KMS-11 (cell line): ENCODE data around the gene FFAR1.
"Not testable (repeated sequence)": the region's sequence is repeated elsewhere in the genome, so short reads cannot be mapped to it uniquely, and the experiment has no call there.

Experiments
- H2AFZ ChIP-seq: fragments of 200-600 bp; sonication (generic); 2 replicates; pipeline ENCODE4 v1.6.1; 2016; ENCODE audit warnings: antibody characterized with exemption, mixed run types, low read depth
- H3K27ac ChIP-seq: fragments of 200-600 bp; sonication (generic); 2 replicates; pipeline ENCODE4 v1.6.1; 2016; ENCODE audit warnings: mild to moderate bottlenecking, mixed run types
- H3K27me3 ChIP-seq: fragments of 200-600 bp; sonication (generic); 2 replicates; pipeline ENCODE4 v1.6.1; 2017; ENCODE audit warnings: mild to moderate bottlenecking, low read depth, mixed run types, moderate library complexity; ENCODE audit not compliant: insufficient read depth
- H3K36me3 ChIP-seq: fragments of 200-600 bp; sonication (generic); 2 replicates; pipeline ENCODE4 v1.6.1; 2017; ENCODE audit warnings: mild to moderate bottlenecking, mixed run types; ENCODE audit not compliant: insufficient read depth
- H3K4me1 ChIP-seq: fragments of 200-600 bp; sonication (generic); 2 replicates; pipeline ENCODE4 v1.6.1; 2016; ENCODE audit warnings: mild to moderate bottlenecking, low read depth, mixed run types; ENCODE audit not compliant: poor library complexity, severe bottlenecking
- H3K4me2 ChIP-seq: fragments of 200-600 bp; sonication (generic); 2 replicates; pipeline ENCODE4 v1.7.0; 2016; ENCODE audit warnings: mild to moderate bottlenecking, mixed run types
- H3K4me3 ChIP-seq: fragments of 200-600 bp; sonication (generic); IDR thresholded peaks from 2 replicates; pipeline ENCODE4 v1.6.1; 2017; ENCODE audit warnings: low read depth, low read length, mixed read lengths; ENCODE audit not compliant: insufficient read depth
- H3K79me2 ChIP-seq: fragments of 200-600 bp; sonication (generic); 2 replicates; pipeline ENCODE4 v1.6.1; 2016; ENCODE audit warnings: low read depth, mixed run types; ENCODE audit not compliant: insufficient read depth
- H3K9ac ChIP-seq: fragments of 200-600 bp; sonication (generic); 2 replicates; pipeline ENCODE4 v1.6.1; 2016; ENCODE audit warnings: mild to moderate bottlenecking, mixed run types
- H4K20me1 ChIP-seq: fragments of 200-600 bp; sonication (generic); 2 replicates; pipeline ENCODE4 v1.6.1; 2016; ENCODE audit warnings: mild to moderate bottlenecking, mixed run types; ENCODE audit not compliant: insufficient read depth
- CTCF ChIP-seq: fragments of 200-600 bp; sonication (generic); conservative IDR thresholded peaks from 2 replicates; pipeline ENCODE4 v1.6.1; 2017; ENCODE audit warnings: low read depth, mild to moderate bottlenecking, antibody characterized with exemption, low read length, moderate library complexity, mixed read lengths

The FFAR1 gene

GRCh38 chr19:35373492-35373891 is 25.8 kb downstream of the FFAR1 start:
- Histone ChIP-seq H3K79me2 (no peaks in the 10 kb centered on the region), H3K36me3 (no peaks in the 10 kb centered on the region), H3K27me3 (peaks cover 10% of the 10 kb centered on the region), H3K27ac (no peak overlapping the region), H2AFZ (no peak overlapping the region), H3K4me2 (no peak overlapping the region), H4K20me1 (no peaks in the 10 kb centered on the region), H3K9ac (no peak overlapping the region), H3K4me1 (no peaks in the 10 kb centered on the region), H3K4me3 (no peak overlapping the region)
- TF ChIP-seq CTCF, result no peak

GRCh38 chr19:35374031-35374430 is 26.3 kb downstream of the FFAR1 start:
- not testable (repeated sequence) for H4K20me1 ChIP-seq, H3K79me2 ChIP-seq, H3K4me1 ChIP-seq, H3K4me3 ChIP-seq, H2AFZ ChIP-seq, H3K27ac ChIP-seq, H3K9ac ChIP-seq, H3K36me3 ChIP-seq, H3K4me2 ChIP-seq
- peaks cover 10% of the 10 kb centered on the region for H3K27me3 ChIP-seq

- TF ChIP-seq CTCF, result no peak
- no peaks in the 10 kb centered on the region for H3K4me1 ChIP-seq
- no peak overlapping the region for H3K27ac ChIP-seq
- H2AFZ ChIP-seq, result no peak overlapping the region
- no peaks in the 10 kb centered on the region for H3K36me3 ChIP-seq
- no peaks in the 10 kb centered on the region for H4K20me1 ChIP-seq
- H3K79me2 ChIP-seq, result no peaks in the 10 kb centered on the region
- H3K27me3 ChIP-seq, result peaks cover 10% of the 10 kb centered on the region
- H3K9ac ChIP-seq, result no peak overlapping the region
- no peak overlapping the region for H3K4me2 ChIP-seq
- H3K4me3 ChIP-seq, result no peak overlapping the region
Measured at GRCh38 chr19:35375505-35376307, 28.0 kb downstream of the FFAR1 start.

GRCh38 chr19:35377656-35378055 is 30.0 kb downstream of the FFAR1 start:
- no peak overlapping the region for H3K27ac ChIP-seq
- TF ChIP-seq CTCF, result no peak
- no peak overlapping the region for H3K4me3 ChIP-seq
- peaks cover 10% of the 10 kb centered on the region for H3K27me3 ChIP-seq
- H3K36me3 ChIP-seq, result no peaks in the 10 kb centered on the region
- H3K79me2 ChIP-seq, result no peaks in the 10 kb centered on the region
- H3K4me2 ChIP-seq, result no peak overlapping the region
- H2AFZ ChIP-seq, result no peak overlapping the region
- no peak overlapping the region for H3K9ac ChIP-seq
- no peaks in the 10 kb centered on the region for H4K20me1 ChIP-seq
- H3K4me1 ChIP-seq, result no peaks in the 10 kb centered on the region

GRCh38 chr19:35378356-35378755 is 30.7 kb downstream of the FFAR1 start:
- H3K9ac ChIP-seq, result no peak overlapping the region
- H3K27me3 ChIP-seq, result peaks cover 10% of the 10 kb centered on the region
- H4K20me1 ChIP-seq, result no peaks in the 10 kb centered on the region
- no peaks in the 10 kb centered on the region for H3K36me3 ChIP-seq
- no peak overlapping the region for H3K4me2 ChIP-seq
- H3K4me3 ChIP-seq, result no peak overlapping the region
- no peaks in the 10 kb centered on the region for H3K4me1 ChIP-seq
- no peak overlapping the region for H2AFZ ChIP-seq
- no peaks in the 10 kb centered on the region for H3K79me2 ChIP-seq
- H3K27ac ChIP-seq, result no peak overlapping the region
- TF ChIP-seq CTCF, result no peak

- not testable (repeated sequence) for H3K4me1 ChIP-seq, H2AFZ ChIP-seq, H3K9ac ChIP-seq, H3K27ac ChIP-seq, H3K36me3 ChIP-seq, H4K20me1 ChIP-seq, H3K4me2 ChIP-seq, H3K4me3 ChIP-seq, H3K79me2 ChIP-seq
- peaks cover 11% of the 10 kb centered on the region for H3K27me3 ChIP-seq
Measured at GRCh38 chr19:35379545-35379944, 31.8 kb downstream of the FFAR1 start.
